GM15510 (cell line): ENCODE data around the gene AK3.

ENCODE experiments used
- POLR2A ChIP-seq: IDR thresholded peaks from 3 replicates; pipeline ENCODE4 v1.6.1; 2011; ENCODE audit warnings: borderline replicate concordance; ENCODE audit not compliant: insufficient read length; ENCODE audit errors: extremely low read depth

Gene AK3

GRCh38 chr9:4680173-4680525 is 60.9 kb downstream of the AK3 start:
- no peak for TF ChIP-seq POLR2A

DNA sequence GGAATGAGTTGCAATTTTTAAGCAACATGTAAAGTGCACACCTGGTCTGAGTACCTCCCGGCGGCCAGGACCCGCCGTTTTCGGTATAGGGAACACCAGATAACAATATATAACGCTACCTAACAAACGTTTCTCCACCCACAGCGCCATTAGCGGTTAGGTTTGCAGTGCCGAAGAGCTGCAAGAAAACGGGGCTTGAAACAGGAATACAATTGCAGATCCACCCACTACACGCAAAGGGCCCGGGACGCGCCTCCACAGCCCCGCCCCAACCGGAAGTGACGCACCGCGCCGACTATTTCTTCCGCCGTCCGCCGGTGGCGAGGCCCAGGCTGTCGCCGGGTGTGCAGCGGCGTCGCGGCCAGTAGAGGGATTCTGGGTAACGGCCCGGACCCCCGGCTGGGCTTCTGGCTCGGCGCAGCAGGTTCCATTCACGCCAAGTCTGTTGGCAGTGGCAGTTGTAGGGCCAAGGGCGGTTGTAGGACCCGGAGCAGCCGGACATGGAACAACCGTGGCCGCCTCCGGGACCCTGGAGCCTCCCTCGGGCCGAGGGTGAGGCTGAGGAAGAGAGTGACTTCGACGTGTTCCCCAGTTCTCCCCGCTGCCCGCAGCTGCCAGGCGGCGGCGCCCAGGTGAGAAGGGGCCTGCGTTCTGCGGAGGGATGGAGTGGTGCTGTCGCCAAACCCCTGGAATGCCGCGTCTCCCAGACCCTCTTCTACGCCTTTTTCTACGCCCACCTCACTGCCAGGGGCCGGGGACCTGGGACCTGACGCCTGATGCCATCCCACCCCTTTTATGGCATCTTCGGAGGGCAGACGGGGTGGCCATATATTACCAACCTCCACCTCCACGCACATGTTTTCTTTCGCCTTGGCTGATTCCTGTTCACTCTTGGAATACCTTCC is 61.5 kb downstream of the AK3 start, which contains the start of gene CDC37L1:
Gene CDC37L1 (plus strand): TSS at position 302 of the 905 bp plus-strand sequence. CDS start 199 bp downstream, at position 501.
- TF ChIP-seq POLR2A, result peak; percentile 98

GRCh38 chr9:4678679-4679267 is 62.2 kb downstream of the AK3 start:
- no peak for TF ChIP-seq POLR2A

DNA sequence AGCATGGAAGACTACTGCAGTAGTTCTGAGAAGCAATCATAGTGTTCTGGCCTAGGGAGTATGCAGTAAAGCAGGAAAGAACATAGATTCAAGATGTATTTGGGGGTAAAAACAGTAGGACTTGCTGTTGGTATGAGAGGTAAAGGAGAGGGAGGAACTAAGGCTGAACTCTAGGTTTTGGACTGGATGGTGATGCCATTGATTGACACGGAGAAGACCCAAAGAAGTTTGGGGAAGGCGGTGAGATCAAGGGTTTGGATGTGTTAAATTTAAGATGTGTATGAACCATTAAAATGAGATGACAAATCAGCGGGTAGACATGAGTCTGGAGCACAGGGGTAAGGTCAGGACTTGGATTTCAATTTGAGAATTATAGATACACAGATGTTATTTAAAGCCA is 63.6 kb downstream of the AK3 start:
- no peak for TF ChIP-seq POLR2A

DNA sequence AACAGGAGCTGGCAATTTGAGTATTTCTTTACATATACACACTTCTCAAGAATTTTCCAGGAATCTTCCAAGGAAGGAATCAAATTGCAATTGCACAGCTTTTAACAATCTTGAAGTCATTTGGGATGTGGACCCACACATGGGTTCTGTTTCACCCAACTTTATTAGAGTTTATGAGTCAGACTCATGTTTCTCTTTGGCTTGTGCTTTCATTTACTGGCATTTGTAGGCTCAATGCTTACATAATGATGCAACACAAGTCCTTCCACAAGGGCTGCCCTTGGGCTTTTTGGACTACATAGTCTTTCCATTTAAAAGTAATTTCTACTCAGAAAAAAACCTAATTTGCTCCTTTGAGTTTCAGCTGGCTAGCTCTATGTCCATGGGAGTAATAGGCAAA is 66.2 kb downstream of the AK3 start:
- no peak for TF ChIP-seq POLR2A

DNA sequence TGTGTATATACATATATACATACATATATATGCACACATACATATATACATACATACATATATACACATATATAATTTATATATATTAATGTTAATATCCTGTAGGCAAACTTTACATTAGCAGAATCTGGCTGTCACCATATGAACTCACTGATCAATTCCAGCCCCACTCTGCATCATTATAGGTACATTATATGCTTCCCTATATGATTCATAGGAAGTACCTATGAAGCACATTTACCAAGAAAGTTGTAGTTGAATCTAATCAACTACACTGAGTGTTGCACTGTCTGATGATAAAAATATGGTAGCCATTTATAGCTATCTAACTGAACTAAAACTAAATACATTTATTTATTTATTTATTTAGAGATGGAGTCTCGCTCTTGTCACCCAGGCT is 69.3 kb downstream of the AK3 start:
- no peak for TF ChIP-seq POLR2A

GRCh38 chr9:4670591-4670990 is 70.4 kb downstream of the AK3 start:
- no peak for TF ChIP-seq POLR2A

- TF ChIP-seq POLR2A, result no peak
Measured at GRCh38 chr9:4669890-4670289, 71.1 kb downstream of the AK3 start.

DNA sequence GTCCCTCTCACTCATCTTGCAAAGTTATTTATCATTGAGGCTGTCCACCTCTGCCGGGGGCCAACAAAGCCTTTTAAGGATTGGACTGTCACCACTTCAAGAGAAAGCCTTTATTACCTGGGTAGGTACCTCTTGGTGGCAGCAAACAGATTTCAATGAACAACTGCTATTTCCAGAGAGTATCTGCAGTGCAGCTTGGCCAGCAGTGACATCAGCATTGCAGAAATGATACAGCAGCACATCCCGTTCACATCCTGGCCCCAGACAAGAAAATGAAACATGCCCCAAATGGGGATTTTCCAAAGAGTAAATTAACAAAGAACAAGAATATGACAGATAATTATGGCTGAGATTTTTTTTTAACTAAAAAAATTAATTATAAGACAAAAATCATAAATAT is 72.4 kb downstream of the AK3 start:
- TF ChIP-seq POLR2A, result no peak

GRCh38 chr9:4667681-4668080 is 73.3 kb downstream of the AK3 start:
- TF ChIP-seq POLR2A, result no peak

GRCh38 chr9:4666042-4666699 is 74.8 kb downstream of the AK3 start, which contains the start of gene SPATA6L:
SPATA6L (minus strand) TSS chr9:4666480; CDS start chr9:4666250, 230 bp downstream.
- no peak for TF ChIP-seq POLR2A

DNA sequence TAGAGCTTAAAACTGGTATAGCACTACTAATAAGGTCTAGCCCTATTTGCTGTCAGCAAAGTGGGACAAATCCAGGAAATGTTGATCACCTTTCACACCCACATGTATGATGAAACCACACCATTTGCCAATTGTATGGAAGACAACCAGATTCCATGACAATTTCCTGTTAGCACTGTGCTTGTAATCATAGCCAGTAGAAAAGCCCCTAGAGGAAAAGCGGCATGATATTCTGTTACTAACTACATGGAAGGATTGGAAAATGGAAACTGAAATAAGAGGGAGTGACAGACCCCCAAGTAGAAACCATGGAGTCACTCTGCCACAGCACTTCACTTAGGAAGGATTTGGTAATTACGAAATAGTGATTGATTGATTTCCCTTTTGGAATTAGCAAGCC is 75.6 kb downstream of the AK3 start:
- TF ChIP-seq POLR2A, result no peak

GRCh38 chr9:4663956-4664355 is 77.0 kb downstream of the AK3 start:
- TF ChIP-seq POLR2A, result no peak

GRCh38 chr9:4662989-4663792 is 77.8 kb downstream of the AK3 start:
- TF ChIP-seq POLR2A, result no peak
